SK-N-SH treated with all-trans-retinoic acid at 6 μM for 48 hours (cell line): ENCODE results near the gene FUT1.

Experiments
- ATAC-seq: fragments of 200-7000 bp; cut with Tn5 transposase; 3 replicates; pipeline ENCODE4 v1.9.1; 2020; ENCODE audit warnings: mild to moderate bottlenecking, moderate library complexity
- ARNTL ChIP-seq: fragments of 450-650 bp; formaldehyde crosslinking; IDR thresholded peaks from 2 replicates; pipeline ENCODE4 v1.5.0; 2020; ENCODE audit warnings: low read depth, mild to moderate bottlenecking, moderate library complexity, borderline replicate concordance
- BACH2 ChIP-seq: fragments of 250-450 bp; sonication (Bioruptor Pico); IDR thresholded peaks from 2 replicates; pipeline ENCODE4 v1.9.0; 2021; ENCODE audit warnings: mild to moderate bottlenecking, borderline replicate concordance
- CREB5 ChIP-seq: fragments of 250-450 bp; sonication (Bioruptor Pico); IDR thresholded peaks from 2 replicates; pipeline ENCODE4 v1.5.1; 2020; ENCODE audit warnings: low read depth, mild to moderate bottlenecking, moderate library complexity
- CSDC2 ChIP-seq: fragments of 250-450 bp; sonication (Bioruptor Pico); IDR thresholded peaks from 2 replicates; pipeline ENCODE4 v1.5.0; 2020; ENCODE audit warnings: mild to moderate bottlenecking, moderate library complexity
- ESRRG ChIP-seq: fragments of 250-450 bp; sonication (Bioruptor Pico); IDR thresholded peaks from 2 replicates; pipeline ENCODE4 v1.6.1; 2021; ENCODE audit warnings: mild to moderate bottlenecking
- GLIS3 ChIP-seq: fragments of 250-450 bp; sonication (Bioruptor Pico); IDR thresholded peaks from 2 replicates; pipeline ENCODE4 v1.5.0; 2020; ENCODE audit warnings: mild to moderate bottlenecking, moderate library complexity
- ISL1 ChIP-seq: fragments of 250-450 bp; sonication (Bioruptor Pico); IDR thresholded peaks from 2 replicates; pipeline ENCODE4 v2.1.2; 2022; ENCODE audit warnings: mild to moderate bottlenecking, moderate library complexity
- OSR1 ChIP-seq: fragments of 250-450 bp; sonication (Bioruptor Pico); IDR thresholded peaks from 2 replicates; pipeline ENCODE4 v1.8.0; 2022; ENCODE audit warnings: moderate library complexity, mild to moderate bottlenecking, inconsistent platforms
- PATZ1 ChIP-seq: fragments of 250-450 bp; sonication (Bioruptor Pico); IDR thresholded peaks from 2 replicates; pipeline ENCODE4 v1.8.0; 2020; ENCODE audit warnings: mild to moderate bottlenecking, moderate library complexity, borderline replicate concordance
- RARB ChIP-seq: fragments of 250-450 bp; sonication (Bioruptor Pico); IDR thresholded peaks from 2 replicates; pipeline ENCODE4 v1.8.0; 2021; ENCODE audit warnings: mild to moderate bottlenecking, moderate library complexity
- SNAI2 ChIP-seq: fragments of 250-450 bp; sonication (Bioruptor Pico); IDR thresholded peaks from 2 replicates; pipeline ENCODE4 v1.5.0; 2020; ENCODE audit warnings: mild to moderate bottlenecking, moderate library complexity
- TCF4 ChIP-seq: fragments of 250-450 bp; sonication (Bioruptor Pico); IDR thresholded peaks from 2 replicates; pipeline ENCODE4 v1.8.0; 2021; ENCODE audit warnings: mild to moderate bottlenecking, moderate library complexity, borderline replicate concordance
- TOX ChIP-seq: fragments of 250-450 bp; sonication (Bioruptor Pico); IDR thresholded peaks from 2 replicates; pipeline ENCODE4 v1.8.0; 2021; ENCODE audit warnings: mild to moderate bottlenecking, moderate library complexity, borderline replicate concordance
- ZC3H10 ChIP-seq: fragments of 250-450 bp; sonication (Bioruptor Pico); IDR thresholded peaks from 2 replicates; pipeline ENCODE4 v1.5.1; 2021; ENCODE audit warnings: mild to moderate bottlenecking, moderate library complexity
- ZFP3 ChIP-seq: fragments of 250-450 bp; sonication (Bioruptor Pico); IDR thresholded peaks from 2 replicates; pipeline ENCODE4 v1.5.0; 2020; ENCODE audit warnings: mild to moderate bottlenecking, moderate library complexity
- ZNF70 ChIP-seq: fragments of 450-650 bp; formaldehyde crosslinking; IDR thresholded peaks from 2 replicates; pipeline ENCODE4 v1.5.0; 2020; ENCODE audit warnings: mild to moderate bottlenecking, moderate library complexity
- TF ChIP-seq, protein P1 (sequence below): fragments of 250-450 bp; sonication (Bioruptor Pico); IDR thresholded peaks from 2 replicates; pipeline ENCODE4 v1.5.0; 2020; ENCODE audit warnings: mild to moderate bottlenecking, moderate library complexity
- TF ChIP-seq, protein P2 (sequence below): fragments of 250-450 bp; sonication (Bioruptor Pico); IDR thresholded peaks from 2 replicates; pipeline ENCODE4 v1.5.1; 2021; ENCODE audit warnings: mild to moderate bottlenecking, moderate library complexity

Gene FUT1

GRCh38 chr19:48715681-48716171 is 36.7 kb downstream of the FUT1 start:
- no peak for ATAC-seq

DNA sequence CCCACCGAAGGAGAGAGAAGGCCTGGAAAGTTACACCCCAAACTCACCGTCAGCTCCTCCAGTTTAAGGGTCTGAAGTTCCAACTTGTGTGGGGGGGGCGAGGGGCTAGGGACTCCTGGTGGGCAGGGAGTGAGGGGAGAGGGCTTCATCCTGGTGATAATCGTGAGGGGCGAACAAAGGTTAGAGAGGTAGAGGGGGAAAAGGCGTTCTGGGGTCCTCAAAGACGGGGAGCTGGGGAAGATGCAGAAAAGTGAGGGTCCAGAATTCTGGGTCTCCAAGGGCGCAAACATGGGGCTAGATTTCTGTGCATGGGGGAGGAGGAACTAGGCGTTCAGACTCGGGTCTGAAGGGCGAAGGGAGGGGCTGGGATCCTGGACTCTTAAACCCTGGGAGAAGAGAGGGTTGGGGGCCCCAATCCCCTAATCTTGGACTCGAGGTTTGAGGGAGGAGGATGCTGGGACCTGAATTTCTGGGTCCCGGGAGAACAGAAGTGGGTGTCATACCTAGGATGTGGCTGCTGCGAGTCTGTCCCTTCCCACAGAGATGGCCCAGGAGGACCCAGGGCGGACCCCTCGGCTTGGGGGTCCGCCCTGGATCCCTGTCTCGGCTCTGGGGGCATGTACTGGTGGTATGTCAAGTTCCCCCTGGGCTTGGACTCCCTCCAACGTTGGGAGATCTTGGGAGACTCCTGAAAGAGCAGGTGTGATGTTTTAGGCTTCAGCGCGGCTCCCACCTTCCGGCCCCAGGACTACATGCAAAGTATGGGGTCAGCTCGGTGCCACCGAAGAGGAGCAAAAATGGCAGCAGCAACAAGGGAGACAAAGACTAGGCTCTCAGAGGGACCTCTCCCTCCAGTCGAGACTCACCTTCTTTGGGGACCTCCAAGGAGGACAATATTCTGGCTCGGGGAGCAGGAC is 37.4 kb downstream of the FUT1 start:
- ATAC-seq, result no peak
- TF ChIP-seq, protein P1, sequence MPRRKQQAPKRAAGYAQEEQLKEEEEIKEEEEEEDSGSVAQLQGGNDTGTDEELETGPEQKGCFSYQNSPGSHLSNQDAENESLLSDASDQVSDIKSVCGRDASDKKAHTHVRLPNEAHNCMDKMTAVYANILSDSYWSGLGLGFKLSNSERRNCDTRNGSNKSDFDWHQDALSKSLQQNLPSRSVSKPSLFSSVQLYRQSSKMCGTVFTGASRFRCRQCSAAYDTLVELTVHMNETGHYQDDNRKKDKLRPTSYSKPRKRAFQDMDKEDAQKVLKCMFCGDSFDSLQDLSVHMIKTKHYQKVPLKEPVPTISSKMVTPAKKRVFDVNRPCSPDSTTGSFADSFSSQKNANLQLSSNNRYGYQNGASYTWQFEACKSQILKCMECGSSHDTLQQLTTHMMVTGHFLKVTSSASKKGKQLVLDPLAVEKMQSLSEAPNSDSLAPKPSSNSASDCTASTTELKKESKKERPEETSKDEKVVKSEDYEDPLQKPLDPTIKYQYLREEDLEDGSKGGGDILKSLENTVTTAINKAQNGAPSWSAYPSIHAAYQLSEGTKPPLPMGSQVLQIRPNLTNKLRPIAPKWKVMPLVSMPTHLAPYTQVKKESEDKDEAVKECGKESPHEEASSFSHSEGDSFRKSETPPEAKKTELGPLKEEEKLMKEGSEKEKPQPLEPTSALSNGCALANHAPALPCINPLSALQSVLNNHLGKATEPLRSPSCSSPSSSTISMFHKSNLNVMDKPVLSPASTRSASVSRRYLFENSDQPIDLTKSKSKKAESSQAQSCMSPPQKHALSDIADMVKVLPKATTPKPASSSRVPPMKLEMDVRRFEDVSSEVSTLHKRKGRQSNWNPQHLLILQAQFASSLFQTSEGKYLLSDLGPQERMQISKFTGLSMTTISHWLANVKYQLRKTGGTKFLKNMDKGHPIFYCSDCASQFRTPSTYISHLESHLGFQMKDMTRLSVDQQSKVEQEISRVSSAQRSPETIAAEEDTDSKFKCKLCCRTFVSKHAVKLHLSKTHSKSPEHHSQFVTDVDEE, result no peak
- TF ChIP-seq ZC3H10 (CRISPR knock-in tag), result no peak
- no peak for TF ChIP-seq CREB5 (CRISPR knock-in tag)
- TF ChIP-seq TCF4, result no peak
- TF ChIP-seq ISL1 (CRISPR knock-in tag), result no peak
- no peak for TF ChIP-seq SNAI2
- no peak for TF ChIP-seq PATZ1 (CRISPR knock-in tag)
- no peak for TF ChIP-seq RARB (CRISPR knock-in tag)

More at GRCh38 chr19:48715681-48716171, 36.7 kb downstream of the FUT1 start:
- TF ChIP-seq GLIS3 (CRISPR knock-in tag), result no peak
- TF ChIP-seq, protein P1, result no peak
- no peak for TF ChIP-seq CSDC2 (CRISPR knock-in tag)
- TF ChIP-seq SNAI2, result no peak
- TF ChIP-seq TCF4, result no peak
- TF ChIP-seq, protein P2, sequence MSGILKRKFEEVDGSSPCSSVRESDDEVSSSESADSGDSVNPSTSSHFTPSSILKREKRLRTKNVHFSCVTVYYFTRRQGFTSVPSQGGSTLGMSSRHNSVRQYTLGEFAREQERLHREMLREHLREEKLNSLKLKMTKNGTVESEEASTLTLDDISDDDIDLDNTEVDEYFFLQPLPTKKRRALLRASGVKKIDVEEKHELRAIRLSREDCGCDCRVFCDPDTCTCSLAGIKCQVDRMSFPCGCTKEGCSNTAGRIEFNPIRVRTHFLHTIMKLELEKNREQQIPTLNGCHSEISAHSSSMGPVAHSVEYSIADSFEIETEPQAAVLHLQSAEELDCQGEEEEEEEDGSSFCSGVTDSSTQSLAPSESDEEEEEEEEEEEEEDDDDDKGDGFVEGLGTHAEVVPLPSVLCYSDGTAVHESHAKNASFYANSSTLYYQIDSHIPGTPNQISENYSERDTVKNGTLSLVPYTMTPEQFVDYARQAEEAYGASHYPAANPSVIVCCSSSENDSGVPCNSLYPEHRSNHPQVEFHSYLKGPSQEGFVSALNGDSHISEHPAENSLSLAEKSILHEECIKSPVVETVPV (CRISPR knock-in tag), result no peak
- TF ChIP-seq ESRRG, result no peak
- TF ChIP-seq TOX (CRISPR knock-in tag), result no peak
- no peak for TF ChIP-seq ISL1 (CRISPR knock-in tag)
- TF ChIP-seq OSR1, result no peak
- TF ChIP-seq PATZ1 (CRISPR knock-in tag), result no peak
- TF ChIP-seq ZNF70, result no peak
- TF ChIP-seq ZFP3 (CRISPR knock-in tag), result no peak
- TF ChIP-seq ARNTL, result no peak
- TF ChIP-seq BACH2, result no peak
